ENCODE results near the gene XXYLT1. TPM values are rescaled to one million over a fixed set of nuclear protein-coding genes. Genes with fewer than 3 reads are reported as not detected.

The XXYLT1 gene
- total RNA-seq, 1 experiment from 2014 or later = 10.9 TPM

DNA sequence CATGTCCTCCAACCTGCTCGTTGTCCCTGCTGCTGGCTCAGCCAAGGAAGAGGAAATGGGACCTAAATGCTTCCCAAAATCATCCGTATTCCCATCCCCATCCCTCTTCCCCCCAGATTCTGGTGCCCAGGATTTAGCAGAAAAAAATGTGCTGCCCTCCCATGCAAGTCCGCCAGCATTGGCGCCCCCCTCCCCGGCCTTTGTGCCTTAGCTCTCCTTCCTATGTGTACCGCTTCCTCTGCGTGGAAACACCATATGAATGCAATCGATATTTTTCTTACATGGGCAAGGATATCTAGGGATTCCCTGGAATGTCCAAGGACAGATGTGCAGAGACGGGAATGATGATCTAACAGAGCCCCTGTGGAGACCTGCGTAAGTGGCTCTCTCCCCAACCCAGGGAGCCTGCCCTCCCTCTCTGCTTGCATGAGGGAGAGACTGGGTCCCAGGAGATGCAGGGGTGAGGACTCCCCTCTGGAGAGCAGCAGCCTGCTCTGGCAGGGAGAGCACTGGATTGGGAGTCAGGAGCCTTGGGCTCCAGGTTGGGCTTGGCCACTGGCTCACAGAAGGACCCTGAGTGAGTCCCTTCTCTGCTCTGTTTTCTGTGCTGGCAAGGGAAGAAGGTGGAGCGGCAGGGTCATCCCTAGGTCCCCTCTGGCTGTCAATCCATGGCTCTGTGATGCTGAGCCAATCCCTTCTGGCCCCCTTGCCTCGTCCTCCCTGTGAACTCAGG is 227.2 kb downstream of the XXYLT1 start:
- ChIA-PET CTCF (no interaction called here), RAD21 (ENCODE audit: low non-redundant PET in 1 of 2, low total read pairs in 2 of 2, uncharacterized antibody in 2 of 2, unreplicated experiment in 2 of 2) (no interaction called here), POLR2A (no interaction called here)
- H3K36me3 ChIP-seq (ENCODE audit: control insufficient read depth in 1 of 2, insufficient read depth in 2 of 2, low read length in 2 of 2) = no peaks in the 10 kb centered on the region
- no peaks in the 10 kb centered on the region for H3K9me2 ChIP-seq (ENCODE audit: insufficient read depth)
- H3K9me3 ChIP-seq (ENCODE audit: control insufficient read depth in 1 of 2, insufficient read depth in 1 of 2, low read depth in 1 of 2, low read length in 2 of 2) = no peaks in the 10 kb centered on the region
- no peak overlapping the region for H3K4me2 ChIP-seq (ENCODE audit: low read length)
- ATAC-seq (no peak), DNase-seq (ENCODE audit: low read depth, low spot score) (no peak)
- H3K79me2 ChIP-seq (ENCODE audit: insufficient read depth, low read length) = no peaks in the 10 kb centered on the region
- TF ChIP-seq CBX3 (IDR thresholded peaks at IDR 0.05; ENCODE audit: low read depth) = no peak
- TF ChIP-seq POLR2AphosphoS5 (IDR thresholded peaks at IDR 0.05; ENCODE audit: low read depth, low read length) = no peak
- TF ChIP-seq MAX (IDR thresholded peaks at IDR 0.05) = no peak
- TF ChIP-seq EGR1 (IDR thresholded peaks at IDR 0.05; ENCODE audit: low read depth) = no peak
- no peak for TF ChIP-seq ZFX (IDR thresholded peaks at IDR 0.05)
- TF ChIP-seq TCF7L2 (IDR thresholded peaks at IDR 0.05; ENCODE audit: borderline replicate concordance, extremely low read depth, insufficient read depth, insufficient read length) = no peak
- TF ChIP-seq CEBPB (IDR thresholded peaks at IDR 0.05; ENCODE audit: low read depth) = no peak
- TF ChIP-seq REST (IDR thresholded peaks at IDR 0.05; ENCODE audit: low read depth) = no peak
- TF ChIP-seq SIN3A (IDR thresholded peaks at IDR 0.05; ENCODE audit: low read depth) = no peak
- TF ChIP-seq RAD21 (IDR thresholded peaks at IDR 0.05; ENCODE audit: low read depth) = no peak
- no peak for TF ChIP-seq YY1 (IDR thresholded peaks at IDR 0.05; ENCODE audit: extremely low read depth, insufficient replicate concordance, low read depth, low read length)
- no peak for TF ChIP-seq ZNF274 (IDR thresholded peaks at IDR 0.05; ENCODE audit: low read depth, low read length)
- TF ChIP-seq ATF3 (IDR thresholded peaks at IDR 0.05) = no peak
- no peak for TF ChIP-seq JUND (IDR thresholded peaks at IDR 0.05)
- TF ChIP-seq SP1 (IDR thresholded peaks at IDR 0.05; ENCODE audit: low read depth) = no peak
- TF ChIP-seq SRF (IDR thresholded peaks at IDR 0.05; ENCODE audit: low read depth) = no peak
- TF ChIP-seq POLR2A (IDR thresholded peaks at IDR 0.05; ENCODE audit: borderline replicate concordance, extremely low read depth, insufficient read depth, insufficient read length) = no peak
- no peak for TF ChIP-seq FOSL1 (IDR thresholded peaks at IDR 0.05; ENCODE audit: low read depth)
- no peaks in the 10 kb centered on the region for H3K27me3 ChIP-seq (ENCODE audit: insufficient read depth, low read length)
- no peak overlapping the region for H3K9ac ChIP-seq (ENCODE audit: low read length)
- BruUV-seq (replicated peaks) = no TSS peak
- H3K27ac ChIP-seq (ENCODE audit: low read depth, low read length) = no peak overlapping the region
- H4K20me1 ChIP-seq (ENCODE audit: insufficient read depth) = no peaks in the 10 kb centered on the region
- intact Hi-C loops (cut with micrococcal nuclease) = loop anchor here (5.0 kb wide), 1 partner anchor 264 kb away; no protein-coding TSS in a partner anchor
- H3K4me3 ChIP-seq (replicated peaks in 1 of 2; ENCODE audit: low read depth in 1 of 2, low read length in 2 of 2) = no peak overlapping the region
- no peak overlapping the region for H2AFZ ChIP-seq (ENCODE audit: low read depth, low read length, poor library complexity, severe bottlenecking)
- peaks cover 10 to 30% of the 10 kb centered on the region in 2 experiments for H3K4me1 ChIP-seq (ENCODE audit: control insufficient read depth in 1 of 2, insufficient read depth in 2 of 2, low read length in 2 of 2)

Measured in HCT116 (cell line).